Osteocyte (in vitro differentiated cells): Measurements from ENCODE around the gene ACOT12. TPM values are rescaled to one million over a fixed set of nuclear protein-coding genes. Genes with fewer than 3 reads are reported as not detected.

Experiments used
- DNase-seq: peaks from one replicate; pipeline ENCODE4 v3.0.0; 2021; ENCODE audit warnings: mixed read lengths; ENCODE audit not compliant: unreplicated experiment; ENCODE audit errors: extremely low spot score
- H3K27ac Mint-ChIP-seq: one replicate; pipeline ENCODE4 v1.8.0; 2021; ENCODE audit warnings: mild to moderate bottlenecking, mixed read lengths; ENCODE audit not compliant: unreplicated experiment
- H3K27me3 Mint-ChIP-seq: one replicate; pipeline ENCODE4 v1.8.0; 2021; ENCODE audit warnings: mixed read lengths; ENCODE audit not compliant: unreplicated experiment
- H3K36me3 Mint-ChIP-seq: one replicate; pipeline ENCODE4 v1.8.0; 2021; ENCODE audit warnings: mixed read lengths; ENCODE audit not compliant: unreplicated experiment
- H3K4me1 Mint-ChIP-seq: one replicate; pipeline ENCODE4 v1.8.0; 2021; ENCODE audit warnings: mixed read lengths; ENCODE audit not compliant: unreplicated experiment
- H3K4me3 Mint-ChIP-seq: one replicate; pipeline ENCODE4 v1.8.0; 2021; ENCODE audit warnings: mild to moderate bottlenecking, moderate library complexity, mixed read lengths; ENCODE audit not compliant: unreplicated experiment
- H3K9me3 Mint-ChIP-seq: one replicate; pipeline ENCODE4 v1.8.0; 2021; ENCODE audit warnings: mixed read lengths; ENCODE audit not compliant: unreplicated experiment
- total RNA-seq: library from RNA; stranded (reverse); gene quantifications from 2 replicates; pipeline ENCODE4 v1.2.1, GENCODE V29; 2021
- TF ChIP-seq, protein P1 (sequence below): fragments of 200-600 bp; sonication (generic); IDR thresholded peaks from 2 replicates; pipeline ENCODE4 v1.5.0; 2021; ENCODE audit warnings: antibody characterized with exemption, mild to moderate bottlenecking, moderate library complexity

ACOT12 gene
- total RNA-seq, 1 donor from 2014 or later, result not detected

DNA sequence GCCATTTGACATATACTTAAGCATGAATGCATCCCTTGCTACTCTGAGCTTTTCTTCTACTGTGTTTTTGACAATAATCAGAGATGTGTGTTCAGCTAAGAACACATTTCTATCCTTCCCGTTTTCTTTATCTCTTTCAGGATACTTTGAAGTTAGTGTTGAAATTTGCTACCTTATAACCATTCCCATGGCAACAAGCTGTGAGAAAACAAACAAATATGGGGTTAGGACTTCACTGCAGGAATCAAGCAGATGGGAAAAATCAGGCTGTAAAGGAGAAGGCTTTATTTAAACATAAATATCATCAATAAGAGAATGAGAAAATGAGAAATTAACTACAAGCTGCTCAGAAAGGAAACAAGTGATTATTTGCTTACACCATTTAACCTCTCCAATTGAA, 57.4 kb downstream of the ACOT12 start:
- Mint-ChIP-seq H3K36me3 (no peaks in the 10 kb centered on the region), H3K4me1 (no peaks in the 10 kb centered on the region), H3K9me3 (no peaks in the 10 kb centered on the region), H3K27ac (no peak overlapping the region), H3K4me3 (no peak overlapping the region), H3K27me3 (peaks cover 9% of the 10 kb centered on the region)
- TF ChIP-seq, protein P1, sequence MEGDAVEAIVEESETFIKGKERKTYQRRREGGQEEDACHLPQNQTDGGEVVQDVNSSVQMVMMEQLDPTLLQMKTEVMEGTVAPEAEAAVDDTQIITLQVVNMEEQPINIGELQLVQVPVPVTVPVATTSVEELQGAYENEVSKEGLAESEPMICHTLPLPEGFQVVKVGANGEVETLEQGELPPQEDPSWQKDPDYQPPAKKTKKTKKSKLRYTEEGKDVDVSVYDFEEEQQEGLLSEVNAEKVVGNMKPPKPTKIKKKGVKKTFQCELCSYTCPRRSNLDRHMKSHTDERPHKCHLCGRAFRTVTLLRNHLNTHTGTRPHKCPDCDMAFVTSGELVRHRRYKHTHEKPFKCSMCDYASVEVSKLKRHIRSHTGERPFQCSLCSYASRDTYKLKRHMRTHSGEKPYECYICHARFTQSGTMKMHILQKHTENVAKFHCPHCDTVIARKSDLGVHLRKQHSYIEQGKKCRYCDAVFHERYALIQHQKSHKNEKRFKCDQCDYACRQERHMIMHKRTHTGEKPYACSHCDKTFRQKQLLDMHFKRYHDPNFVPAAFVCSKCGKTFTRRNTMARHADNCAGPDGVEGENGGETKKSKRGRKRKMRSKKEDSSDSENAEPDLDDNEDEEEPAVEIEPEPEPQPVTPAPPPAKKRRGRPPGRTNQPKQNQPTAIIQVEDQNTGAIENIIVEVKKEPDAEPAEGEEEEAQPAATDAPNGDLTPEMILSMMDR, result no peak
- DNase-seq, result no peak

DNA sequence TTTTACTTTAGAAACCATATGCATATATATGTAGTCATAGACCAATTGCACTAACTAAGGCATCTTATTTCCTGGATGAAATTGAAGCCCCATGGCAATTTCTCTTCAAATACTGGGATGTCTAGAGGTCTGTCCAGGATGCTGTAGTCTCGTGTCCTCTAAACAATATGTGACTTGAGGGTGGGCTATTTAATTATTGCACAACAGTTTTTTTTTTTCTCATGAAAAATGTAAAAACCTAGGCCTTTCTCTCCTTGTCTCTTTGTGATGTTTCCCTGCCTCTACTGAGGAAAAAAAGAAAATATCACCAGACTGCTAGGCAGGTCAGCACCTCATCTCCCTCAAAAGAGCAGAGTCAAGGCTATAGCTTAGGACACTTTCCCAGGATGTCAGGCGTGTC, 58.0 kb downstream of the ACOT12 start:
- Mint-ChIP-seq H3K27ac (no peak overlapping the region), H3K4me3 (no peak overlapping the region), H3K27me3 (peaks cover 9% of the 10 kb centered on the region), H3K36me3 (no peaks in the 10 kb centered on the region), H3K4me1 (no peaks in the 10 kb centered on the region), H3K9me3 (no peaks in the 10 kb centered on the region)
- DNase-seq, result no peak
- TF ChIP-seq, protein P1, result no peak

GRCh38 chr5:81334304-81335061, 59.5 kb downstream of the ACOT12 start:
- H3K27me3 Mint-ChIP-seq, result peaks cover 16% of the 10 kb centered on the region
- H3K9me3 Mint-ChIP-seq, result no peaks in the 10 kb centered on the region
- DNase-seq, result no peak

DNA sequence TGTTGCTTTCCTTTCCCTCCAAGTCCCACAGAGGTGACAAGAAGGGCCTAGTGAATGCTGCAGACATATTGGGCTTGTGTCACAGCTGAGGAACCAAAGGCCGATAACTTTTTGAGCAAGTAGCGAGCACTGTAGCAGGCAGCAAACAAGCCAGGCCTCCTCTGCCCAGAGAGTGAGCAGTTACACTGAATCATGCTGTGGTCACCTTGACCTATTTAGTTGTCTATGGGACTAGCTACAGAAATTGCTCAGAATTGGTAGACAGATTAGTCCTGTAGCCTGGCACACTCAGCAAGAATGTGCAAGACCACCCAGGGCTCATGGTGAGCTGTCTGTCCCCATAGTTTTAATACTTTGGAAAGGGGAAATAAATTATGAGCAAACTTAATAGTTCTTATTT, 67.4 kb downstream of the ACOT12 start:
- DNase-seq, result no peak
- Mint-ChIP-seq H3K36me3 (no peaks in the 10 kb centered on the region), H3K27me3 (peaks cover 27% of the 10 kb centered on the region), H3K27ac (no peak overlapping the region), H3K4me3 (no peak overlapping the region), H3K9me3 (no peaks in the 10 kb centered on the region), H3K4me1 (no peaks in the 10 kb centered on the region)
- TF ChIP-seq, protein P1, result no peak

More at GRCh38 chr5:81334304-81335061, 59.5 kb downstream of the ACOT12 start:
- no peaks in the 10 kb centered on the region for H3K4me1 Mint-ChIP-seq
- TF ChIP-seq, protein P1, result no peak
- H3K4me3 Mint-ChIP-seq, result no peak overlapping the region
- no peaks in the 10 kb centered on the region for H3K36me3 Mint-ChIP-seq
- no peak overlapping the region for H3K27ac Mint-ChIP-seq

- Mint-ChIP-seq H3K9me3 (no peaks in the 10 kb centered on the region), H3K36me3 (peaks cover 18% of the 10 kb centered on the region), H3K4me1 (peaks cover 6% of the 10 kb centered on the region), H3K27ac (no peak overlapping the region), H3K27me3 (no peaks in the 10 kb centered on the region), H3K4me3 (no peak overlapping the region)
- TF ChIP-seq, protein P1, result no peak
- DNase-seq, result no peak
Measured at GRCh38 chr5:81317536-81317935, 76.4 kb downstream of the ACOT12 start.
